HG02938 (cell line): Measurements from ENCODE around the gene TBC1D32.

Experiments used
- ATAC-seq: cut with Tn5 transposase; IDR thresholded peaks from one replicate; pipeline ENCODE4 v1.9.1; 2021; ENCODE audit warnings: mild to moderate bottlenecking, moderate library complexity; ENCODE audit not compliant: unreplicated experiment

TBC1D32 gene

GRCh38 chr6:121040831-121041230 lies 293.4 kb downstream of the TBC1D32 start:
- no peak for ATAC-seq

- ATAC-seq: no peak
These were observed 301.2 kb downstream of the TBC1D32 start for GRCh38 chr6:121033091-121033490.

GRCh38 chr6:121032268-121033006 lies 301.8 kb downstream of the TBC1D32 start:
- no peak for ATAC-seq
